22Rv1 (cell line): Measurements from ENCODE around the gene AGBL3.

Experiments
- ZFX ChIP-seq: fragments of 450-650 bp; IDR thresholded peaks from 2 replicates; pipeline ENCODE4 v1.6.1; 2017; ENCODE audit warnings: antibody characterized with exemption, borderline replicate concordance
- TF ChIP-seq, protein P1 (sequence below): fragments of 450-650 bp; IDR thresholded peaks from 2 replicates; pipeline ENCODE4 v1.5.1; 2017; ENCODE audit warnings: mild to moderate bottlenecking

DNA sequence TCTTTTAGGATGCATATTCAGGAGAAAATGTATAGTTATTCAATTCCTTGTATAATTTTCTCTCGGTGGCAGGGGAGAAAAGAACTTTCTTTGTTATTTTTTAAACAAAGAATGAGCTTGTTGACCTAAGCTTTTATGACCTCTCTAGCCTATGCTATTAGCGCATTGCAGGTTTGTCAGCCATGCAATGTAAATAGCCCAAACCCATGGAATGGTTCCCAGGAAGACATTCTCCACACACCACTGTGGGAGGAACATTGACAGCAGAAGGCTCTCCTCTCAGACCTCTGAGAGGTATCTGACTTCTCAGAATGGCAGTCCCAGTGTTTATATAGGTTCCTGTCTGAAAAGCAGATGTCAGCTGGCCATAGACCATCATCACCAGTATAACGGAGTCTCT lies 19.6 kb upstream of the AGBL3 start:
- TF ChIP-seq, protein P1, sequence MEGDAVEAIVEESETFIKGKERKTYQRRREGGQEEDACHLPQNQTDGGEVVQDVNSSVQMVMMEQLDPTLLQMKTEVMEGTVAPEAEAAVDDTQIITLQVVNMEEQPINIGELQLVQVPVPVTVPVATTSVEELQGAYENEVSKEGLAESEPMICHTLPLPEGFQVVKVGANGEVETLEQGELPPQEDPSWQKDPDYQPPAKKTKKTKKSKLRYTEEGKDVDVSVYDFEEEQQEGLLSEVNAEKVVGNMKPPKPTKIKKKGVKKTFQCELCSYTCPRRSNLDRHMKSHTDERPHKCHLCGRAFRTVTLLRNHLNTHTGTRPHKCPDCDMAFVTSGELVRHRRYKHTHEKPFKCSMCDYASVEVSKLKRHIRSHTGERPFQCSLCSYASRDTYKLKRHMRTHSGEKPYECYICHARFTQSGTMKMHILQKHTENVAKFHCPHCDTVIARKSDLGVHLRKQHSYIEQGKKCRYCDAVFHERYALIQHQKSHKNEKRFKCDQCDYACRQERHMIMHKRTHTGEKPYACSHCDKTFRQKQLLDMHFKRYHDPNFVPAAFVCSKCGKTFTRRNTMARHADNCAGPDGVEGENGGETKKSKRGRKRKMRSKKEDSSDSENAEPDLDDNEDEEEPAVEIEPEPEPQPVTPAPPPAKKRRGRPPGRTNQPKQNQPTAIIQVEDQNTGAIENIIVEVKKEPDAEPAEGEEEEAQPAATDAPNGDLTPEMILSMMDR = no peak
- no peak for TF ChIP-seq ZFX
